AG04450 (cell line): ENCODE results near the gene ZNF681. TPM values are rescaled to one million over a fixed set of nuclear protein-coding genes. Genes with fewer than 3 reads are reported as not detected.

Experiments used
- CTCF ChIA-PET: fragments of 300-600, 350-600 bp; formaldehyde crosslinking; extraction: SDS; loops from one replicate; lab custom pipeline; 2022; ENCODE audit warnings: antibody characterized with exemption, inconsistent platforms; lab: Charles Lee
- POLR2A ChIA-PET: fragments of 350-600 bp; formaldehyde crosslinking; extraction: SDS; loops from one replicate; lab custom pipeline; 2021; ENCODE audit warnings: antibody characterized with exemption, inconsistent platforms; lab: Yijun Ruan, JAX
- DNase-seq: peaks from one replicate; pipeline ENCODE4 v3.0.0-alpha.2; 2011; ENCODE audit warnings: low read depth, low spot score
- H3K27ac ChIP-seq: one replicate; pipeline ENCODE4 v1.5.1; 2012; ENCODE audit warnings: low read depth, low read length, control low read depth
- H3K27me3 ChIP-seq: one replicate; pipeline ENCODE4 v1.6.0; 2012; ENCODE audit warnings: low read length; ENCODE audit not compliant: control insufficient read depth, insufficient read depth
- H3K4me3 ChIP-seq: 2 replicates; pipeline ENCODE4 v1.5.1; 2011; ENCODE audit warnings: mild to moderate bottlenecking, low read depth, low read length, control low read depth
- H3K9me3 ChIP-seq: 2 replicates; pipeline ENCODE4 v1.5.1; 2012; ENCODE audit warnings: low read length; ENCODE audit not compliant: control insufficient read depth, insufficient read depth
- polyA plus RNA-seq: library from polyadenylated mRNA; depleted of rRNA; stranded (reverse); fragments of >200 nt; gene quantifications from 2 replicates; pipeline ENCODE4 v1.2.3, GENCODE V29; 2011
- TF ChIP-seq, protein P1 (sequence below): IDR thresholded peaks from 2 replicates; pipeline ENCODE4 v1.5.1; 2011; ENCODE audit warnings: low read depth, low read length, control low read depth, inconsistent platforms

Gene ZNF681
- polyA plus RNA-seq, 1 experiment = 0.82 TPM

DNA sequence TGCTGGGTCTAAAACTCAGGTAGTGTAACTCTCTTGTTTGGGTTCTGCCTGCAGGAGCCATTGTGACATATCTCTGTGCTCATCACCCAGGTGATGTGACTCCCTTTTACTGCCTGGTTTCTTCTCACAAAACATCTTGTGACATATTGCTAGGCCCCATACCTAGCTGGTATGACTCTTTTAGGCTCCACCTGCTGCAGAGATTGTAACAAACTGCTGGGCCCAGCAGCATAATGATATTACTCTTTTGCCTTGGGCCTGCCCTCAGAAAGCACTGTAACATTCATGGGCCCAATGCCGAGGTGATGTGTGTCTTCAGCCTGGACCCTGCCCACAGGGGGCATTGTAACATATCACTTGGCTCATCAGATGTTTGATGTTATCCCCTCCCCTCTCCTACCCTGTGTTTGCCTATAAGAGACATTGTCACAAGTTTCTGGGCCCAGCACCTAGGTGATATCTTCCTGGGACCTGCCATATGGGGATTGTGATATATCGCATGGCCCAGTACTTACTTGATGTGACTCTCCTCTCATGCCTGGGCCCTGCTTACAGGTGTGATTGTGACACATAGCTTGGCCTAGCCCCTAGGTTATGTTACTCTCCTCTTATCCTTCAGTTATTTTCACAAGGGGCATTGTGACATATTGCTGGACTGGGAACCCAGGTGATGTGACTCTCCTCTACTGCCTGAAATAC is 18.0 kb upstream of the ZNF681 start:
- DNase-seq = no peak
- TF ChIP-seq, protein P1, sequence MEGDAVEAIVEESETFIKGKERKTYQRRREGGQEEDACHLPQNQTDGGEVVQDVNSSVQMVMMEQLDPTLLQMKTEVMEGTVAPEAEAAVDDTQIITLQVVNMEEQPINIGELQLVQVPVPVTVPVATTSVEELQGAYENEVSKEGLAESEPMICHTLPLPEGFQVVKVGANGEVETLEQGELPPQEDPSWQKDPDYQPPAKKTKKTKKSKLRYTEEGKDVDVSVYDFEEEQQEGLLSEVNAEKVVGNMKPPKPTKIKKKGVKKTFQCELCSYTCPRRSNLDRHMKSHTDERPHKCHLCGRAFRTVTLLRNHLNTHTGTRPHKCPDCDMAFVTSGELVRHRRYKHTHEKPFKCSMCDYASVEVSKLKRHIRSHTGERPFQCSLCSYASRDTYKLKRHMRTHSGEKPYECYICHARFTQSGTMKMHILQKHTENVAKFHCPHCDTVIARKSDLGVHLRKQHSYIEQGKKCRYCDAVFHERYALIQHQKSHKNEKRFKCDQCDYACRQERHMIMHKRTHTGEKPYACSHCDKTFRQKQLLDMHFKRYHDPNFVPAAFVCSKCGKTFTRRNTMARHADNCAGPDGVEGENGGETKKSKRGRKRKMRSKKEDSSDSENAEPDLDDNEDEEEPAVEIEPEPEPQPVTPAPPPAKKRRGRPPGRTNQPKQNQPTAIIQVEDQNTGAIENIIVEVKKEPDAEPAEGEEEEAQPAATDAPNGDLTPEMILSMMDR = no peak
- Histone ChIP-seq H3K27me3 (no peaks in the 10 kb centered on the region), H3K27ac (no peak overlapping the region), H3K9me3 (no peaks in the 10 kb centered on the region; the same call in 1 of the 2 replicates), H3K4me3 (no peak overlapping the region)
- ChIA-PET CTCF (no interaction called here), POLR2A (no interaction called here)

- Histone ChIP-seq H3K27ac (no peak overlapping the region), H3K9me3 (no peaks in the 10 kb centered on the region; the same call in 1 of the 2 replicates), H3K27me3 (no peaks in the 10 kb centered on the region), H3K4me3 (no peak overlapping the region)
- POLR2A ChIA-PET = no interaction called here
- CTCF ChIA-PET = no interaction called here
- TF ChIP-seq, protein P1 = no peak
- no peak for DNase-seq
These were observed 15.9 kb upstream of the ZNF681 start for GRCh38 chr19:23774524-23774971.

- TF ChIP-seq, protein P1 = no peak
- Histone ChIP-seq H3K27ac (no peak overlapping the region), H3K27me3 (no peaks in the 10 kb centered on the region), H3K4me3 (no peak overlapping the region), H3K9me3 (peaks cover 2% of the 10 kb centered on the region; the same call in 1 of the 2 replicates)
- POLR2A ChIA-PET = no interaction called here
- CTCF ChIA-PET = no interaction called here
- no peak for DNase-seq
These were observed 15.4 kb upstream of the ZNF681 start for GRCh38 chr19:23774106-23774505.

DNA sequence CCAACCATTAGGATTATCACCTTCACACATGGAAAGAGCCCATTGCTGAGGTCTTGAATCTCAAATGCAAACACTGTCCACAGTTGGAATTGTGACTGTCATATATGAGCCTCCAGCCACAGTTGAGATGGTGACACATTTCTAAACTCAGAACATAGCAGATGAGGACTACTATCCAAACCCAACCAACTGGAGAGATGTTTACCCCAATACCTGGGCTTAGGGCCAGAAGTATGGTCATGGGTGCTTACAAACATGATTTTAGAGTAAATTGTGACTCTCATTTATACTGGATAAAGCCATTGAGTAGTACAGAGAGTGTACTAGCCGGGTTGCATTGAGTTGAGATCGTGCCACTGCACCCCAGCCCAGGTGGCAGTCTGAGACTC is 14.0 kb upstream of the ZNF681 start:
- DNase-seq = no peak
- H3K27me3 ChIP-seq = no peaks in the 10 kb centered on the region
- POLR2A ChIA-PET = no interaction called here
- TF ChIP-seq, protein P1 = no peak
- H3K9me3 ChIP-seq = peaks cover 7% of the 10 kb centered on the region
- no peak overlapping the region for H3K4me3 ChIP-seq
- H3K27ac ChIP-seq = no peak overlapping the region
- CTCF ChIA-PET = no interaction called here

GRCh38 chr19:23771761-23772674 is 13.3 kb upstream of the ZNF681 start:
- Histone ChIP-seq H3K9me3 (peaks cover 8% of the 10 kb centered on the region), H3K4me3 (no peak overlapping the region), H3K27me3 (no peaks in the 10 kb centered on the region), H3K27ac (no peak overlapping the region)
- TF ChIP-seq, protein P1 = no peak
- POLR2A ChIA-PET = no interaction called here
- no peak for DNase-seq
- CTCF ChIA-PET = no interaction called here
